ENCODE results near the gene TBC1D13.
"Not testable (repeated sequence)": the region's sequence is repeated elsewhere in the genome, so short reads cannot be mapped to it uniquely, and the experiment has no call there.

Gene TBC1D13, protein sequence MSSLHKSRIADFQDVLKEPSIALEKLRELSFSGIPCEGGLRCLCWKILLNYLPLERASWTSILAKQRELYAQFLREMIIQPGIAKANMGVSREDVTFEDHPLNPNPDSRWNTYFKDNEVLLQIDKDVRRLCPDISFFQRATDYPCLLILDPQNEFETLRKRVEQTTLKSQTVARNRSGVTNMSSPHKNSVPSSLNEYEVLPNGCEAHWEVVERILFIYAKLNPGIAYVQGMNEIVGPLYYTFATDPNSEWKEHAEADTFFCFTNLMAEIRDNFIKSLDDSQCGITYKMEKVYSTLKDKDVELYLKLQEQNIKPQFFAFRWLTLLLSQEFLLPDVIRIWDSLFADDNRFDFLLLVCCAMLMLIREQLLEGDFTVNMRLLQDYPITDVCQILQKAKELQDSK

DNA sequence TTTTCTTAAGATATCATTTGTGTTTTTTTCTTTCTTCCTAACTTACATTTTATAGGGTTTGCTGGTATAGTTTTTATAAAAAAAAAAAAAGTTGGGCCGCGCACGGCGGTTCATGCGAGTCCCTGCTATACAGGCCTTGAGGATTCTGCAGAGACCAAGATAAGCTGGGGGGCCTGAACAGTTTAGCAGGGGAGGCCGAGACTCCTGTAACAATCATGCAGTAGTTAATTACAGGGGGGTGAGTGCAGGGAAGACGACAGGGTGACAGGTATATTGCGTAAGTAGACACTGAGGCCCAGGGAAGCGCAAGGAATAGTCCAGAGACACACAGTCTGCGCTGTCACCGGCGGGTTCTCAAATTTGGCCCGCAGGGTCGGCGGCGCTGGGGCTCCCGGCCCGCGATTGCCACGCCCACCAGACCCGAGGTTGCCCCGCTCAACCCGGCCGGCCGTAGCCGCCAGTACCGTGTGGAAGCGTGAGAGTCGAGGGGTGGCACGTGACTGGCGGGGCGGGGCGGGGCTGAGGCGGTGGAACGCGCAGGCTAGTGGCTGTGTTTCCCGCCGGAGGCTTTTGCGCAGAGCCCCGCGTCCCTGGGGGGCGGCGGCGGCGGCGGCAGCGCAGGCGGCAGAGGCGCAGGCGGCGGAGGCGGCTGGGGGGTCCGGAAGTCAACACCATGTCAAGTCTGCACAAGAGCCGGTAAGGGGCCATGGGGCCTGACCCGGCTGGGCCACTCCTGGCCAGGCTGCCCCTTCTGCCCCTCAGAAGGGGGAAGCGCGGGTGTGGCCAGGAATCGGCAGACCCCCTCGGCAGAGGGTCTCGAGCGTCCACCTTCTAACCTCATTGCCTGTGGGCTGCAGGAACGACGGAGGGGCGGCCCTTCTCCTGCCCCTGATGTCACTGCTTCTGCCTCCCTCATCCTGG is at the start of gene TBC1D13:
TSS of gene TBC1D13 (plus strand) at position 573 of the 921 bp plus-strand sequence. CDS start at position 674, 101 bp downstream.
- peak; percentile 67 for DNase-seq

DNA sequence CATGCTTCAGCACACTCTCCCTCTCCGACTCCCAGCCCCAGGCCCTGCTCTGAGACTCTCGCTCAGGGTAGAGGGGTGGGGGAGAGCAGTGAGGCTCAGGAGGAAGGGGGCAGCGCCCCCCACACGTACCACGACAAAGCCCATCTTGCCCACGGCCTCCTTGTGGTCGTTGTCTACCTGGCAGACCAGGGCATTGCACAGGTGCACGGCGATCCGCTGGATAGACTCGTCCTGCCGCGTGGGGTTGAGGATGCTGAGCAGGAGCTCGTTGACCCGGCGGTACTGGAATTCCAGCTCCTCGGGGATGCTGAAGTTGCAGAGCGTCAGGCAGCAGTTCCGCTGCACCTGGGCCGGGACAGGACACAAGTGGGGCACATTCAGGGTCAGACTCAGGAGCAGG is 44.7 kb upstream of the TBC1D13 start:
- DNase-seq, result no peak

DNA sequence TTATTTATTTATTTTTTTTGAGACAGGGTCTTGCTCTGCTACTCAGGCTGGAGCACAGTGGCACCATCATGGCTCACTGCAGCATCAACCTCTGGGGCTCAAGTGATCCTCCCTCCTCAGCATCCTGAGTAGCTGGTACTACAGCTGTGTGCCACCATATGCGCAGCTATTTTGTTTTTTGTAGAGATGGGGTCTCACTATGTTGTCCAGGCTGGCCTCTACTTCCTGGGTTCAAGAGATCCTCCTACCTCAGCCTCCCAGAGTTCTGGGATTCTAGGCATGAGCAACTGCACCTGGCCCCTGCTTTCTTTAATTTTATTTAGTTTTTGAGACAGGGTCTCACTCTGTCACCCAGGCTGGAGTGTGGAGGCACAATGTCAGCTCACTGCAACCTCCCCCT is 43.6 kb upstream of the TBC1D13 start:
- DNase-seq, result no peak

DNA sequence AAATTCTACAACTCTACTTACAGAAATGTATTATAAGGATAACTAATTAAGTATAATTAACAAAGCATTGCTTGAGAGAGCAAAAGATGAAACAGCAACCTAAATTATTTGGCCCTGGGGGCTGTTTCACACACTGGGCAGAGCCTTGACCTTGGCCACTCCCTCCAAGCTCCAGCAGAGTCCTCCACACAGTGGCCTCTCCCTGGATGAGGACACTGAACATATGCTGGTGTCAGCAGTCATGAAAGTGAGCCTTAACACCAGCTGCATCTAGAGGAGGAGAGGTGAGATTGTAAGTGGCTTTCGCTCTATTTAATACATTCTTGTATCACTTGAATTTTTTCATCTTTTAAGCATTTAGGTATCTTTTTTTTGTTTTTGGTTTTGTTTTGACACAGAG is 39.8 kb upstream of the TBC1D13 start:
- no peak for DNase-seq

DNA sequence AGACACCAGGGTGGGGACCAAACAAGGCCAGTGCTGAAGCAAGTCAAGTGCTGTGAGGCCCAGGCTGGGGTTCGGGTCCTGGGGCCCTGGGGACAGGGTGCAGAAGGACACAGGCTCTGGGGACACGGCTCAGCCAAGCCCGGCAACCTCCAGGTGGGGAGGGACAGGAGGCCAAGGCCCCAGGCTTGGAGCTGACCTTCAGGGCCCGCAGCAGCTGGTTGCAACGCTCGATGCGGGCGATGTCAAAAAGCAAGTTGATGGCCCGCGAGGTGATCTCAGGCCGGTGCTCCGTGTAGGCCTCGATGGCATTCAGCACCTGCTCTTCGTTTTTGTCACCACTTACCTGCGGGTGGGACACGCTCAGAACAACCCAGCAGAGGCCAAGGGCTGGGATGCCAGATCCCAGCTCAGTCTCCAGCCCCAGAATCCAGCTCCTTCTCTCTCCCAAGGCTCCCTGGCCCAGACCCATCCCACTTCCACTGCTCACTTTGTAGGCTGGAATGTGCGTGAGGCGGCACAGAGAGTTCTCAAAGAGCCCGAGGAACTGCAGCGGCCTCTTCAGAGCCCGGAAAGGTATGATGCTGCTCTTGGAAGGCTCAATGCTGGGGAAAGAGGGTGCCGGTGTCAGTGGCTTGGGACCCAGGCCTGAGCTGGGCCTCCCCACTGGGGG is 36.0 kb upstream of the TBC1D13 start:
- DNase-seq, result no peak

DNA sequence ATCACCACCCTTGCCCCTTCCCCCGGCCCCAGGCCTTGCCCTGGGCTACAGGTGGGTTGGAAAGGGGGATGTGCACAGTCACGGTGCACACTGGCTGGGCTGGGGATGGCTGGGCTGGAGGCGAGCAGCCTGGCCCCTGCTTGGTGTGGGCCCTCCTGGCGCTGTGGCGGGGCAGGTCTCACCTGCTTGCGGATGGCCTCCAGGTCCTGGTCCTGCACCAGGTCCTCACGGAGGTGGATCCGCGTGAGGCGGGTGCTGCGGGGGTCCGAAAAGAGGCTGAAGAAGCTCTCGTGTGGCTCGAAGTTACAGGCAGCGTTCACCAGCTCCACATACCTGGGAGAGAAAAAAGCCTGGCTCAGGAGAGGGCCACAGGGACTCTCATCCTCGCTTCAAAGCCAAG is 33.4 kb upstream of the TBC1D13 start:
- no peak for DNase-seq

DNA sequence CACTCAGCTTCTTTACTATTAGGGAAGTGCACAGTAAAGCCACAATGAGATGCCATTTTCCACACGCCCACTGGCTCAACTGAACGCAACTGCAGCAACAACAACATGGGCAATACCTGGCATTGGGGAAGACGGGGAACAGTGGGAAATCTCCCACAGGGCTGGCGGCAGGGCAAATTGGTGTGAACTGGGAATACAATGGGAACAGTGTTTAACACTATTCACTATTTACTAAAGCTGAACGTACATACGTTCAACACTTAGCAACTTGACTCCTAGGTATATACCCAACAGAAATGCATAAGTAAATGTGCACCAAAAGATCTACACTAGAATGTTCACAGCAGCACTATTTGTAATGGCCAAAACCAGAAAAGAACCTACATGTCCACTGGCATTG is 29.5 kb upstream of the TBC1D13 start:
- no peak for DNase-seq

DNA sequence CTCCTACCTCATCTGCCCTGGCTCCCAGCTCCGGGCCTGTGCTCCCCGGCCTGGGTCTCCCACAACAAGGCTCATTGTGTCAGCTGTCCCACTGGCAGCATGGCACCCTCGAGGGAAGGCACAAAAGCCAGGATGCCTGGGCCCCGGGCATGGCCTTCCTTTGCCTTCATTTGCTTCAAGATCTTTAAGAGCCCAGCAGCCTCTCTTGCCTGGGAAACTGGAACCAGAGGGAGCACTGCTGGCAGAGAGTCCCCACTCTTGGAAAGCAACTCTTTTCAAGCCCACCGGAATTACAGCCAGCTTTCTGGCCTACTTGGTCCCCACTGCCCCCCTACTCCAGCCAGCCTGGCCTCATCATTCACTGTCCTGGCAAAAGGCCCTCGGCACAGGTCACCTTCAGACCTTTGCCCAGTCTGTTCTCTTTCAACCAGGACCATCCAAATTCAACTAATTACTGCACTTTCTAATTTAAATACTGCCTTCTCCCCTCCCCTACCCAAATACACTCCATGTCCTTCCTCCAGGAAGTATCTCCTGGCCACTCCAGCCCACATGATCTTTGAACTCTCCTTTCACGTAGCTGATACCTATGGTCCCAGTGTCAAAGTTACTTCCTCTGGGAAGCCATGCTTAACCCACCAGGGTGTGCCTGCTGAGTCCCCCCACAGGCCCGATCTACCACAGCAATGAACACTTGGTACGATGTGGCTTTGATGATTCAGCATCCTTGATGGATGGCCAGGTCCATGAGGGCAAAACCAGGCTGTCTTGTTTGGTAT is 24.2 kb upstream of the TBC1D13 start:
- DNase-seq, result no peak

DNA sequence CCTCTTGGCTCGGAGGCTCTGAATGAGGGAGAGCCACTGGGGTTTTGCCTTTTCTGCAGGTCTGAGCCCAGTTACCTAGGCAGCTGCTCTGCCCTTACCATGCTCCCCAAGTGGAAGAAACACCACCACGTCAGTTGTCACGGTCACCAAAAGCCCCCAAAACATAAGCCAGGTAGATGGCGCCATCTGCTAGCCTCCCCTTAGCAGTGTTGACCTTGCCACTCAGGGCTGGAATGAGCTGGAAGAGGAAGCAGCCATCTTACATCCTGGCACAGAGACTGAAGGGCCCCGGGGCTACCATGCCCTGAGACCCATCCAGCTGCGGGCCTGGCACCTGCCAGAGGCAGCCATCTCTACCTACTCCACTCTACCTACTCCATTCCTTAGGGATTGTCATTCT is 22.7 kb upstream of the TBC1D13 start:
- no peak for DNase-seq

DNA sequence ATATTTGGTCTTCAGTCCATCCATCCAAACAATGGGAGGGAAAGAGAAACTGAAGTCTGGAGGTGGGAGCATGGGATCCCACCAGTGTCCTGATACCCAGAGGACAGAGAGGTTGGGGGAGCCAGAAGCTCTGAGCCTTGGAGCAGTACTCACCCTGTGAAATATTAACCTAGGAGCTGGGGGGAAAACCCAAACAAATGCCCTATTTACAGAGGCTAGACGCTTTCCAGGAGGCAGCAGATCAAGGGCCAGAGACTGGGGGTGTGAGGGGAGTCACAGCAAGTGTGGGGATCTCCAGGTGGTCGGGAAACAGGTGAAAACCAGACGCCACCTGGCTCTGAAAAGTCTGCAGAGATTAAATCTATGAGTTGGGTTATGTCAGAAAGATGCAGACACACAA is 21.6 kb upstream of the TBC1D13 start:
- no peak for DNase-seq

DNA sequence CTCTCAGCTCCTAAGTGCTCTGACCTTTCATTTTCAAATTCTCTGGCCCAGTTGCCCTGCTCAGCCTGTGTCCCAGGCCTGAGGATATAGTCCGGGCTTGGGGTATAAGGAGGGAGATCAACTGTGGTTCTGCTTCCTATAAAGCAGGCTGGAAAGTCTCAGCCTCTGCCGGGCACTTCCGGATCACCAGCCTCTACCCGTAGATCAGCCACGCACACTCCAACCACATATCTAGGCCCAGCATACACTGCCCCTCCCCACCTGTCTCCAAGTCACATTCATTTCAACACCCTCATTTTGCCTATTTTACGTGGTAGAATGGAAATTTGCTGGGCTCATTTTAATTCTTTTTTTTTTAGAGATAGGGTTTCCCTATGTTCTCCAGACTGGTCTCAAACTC is 18.4 kb upstream of the TBC1D13 start:
- no peak for DNase-seq

DNA sequence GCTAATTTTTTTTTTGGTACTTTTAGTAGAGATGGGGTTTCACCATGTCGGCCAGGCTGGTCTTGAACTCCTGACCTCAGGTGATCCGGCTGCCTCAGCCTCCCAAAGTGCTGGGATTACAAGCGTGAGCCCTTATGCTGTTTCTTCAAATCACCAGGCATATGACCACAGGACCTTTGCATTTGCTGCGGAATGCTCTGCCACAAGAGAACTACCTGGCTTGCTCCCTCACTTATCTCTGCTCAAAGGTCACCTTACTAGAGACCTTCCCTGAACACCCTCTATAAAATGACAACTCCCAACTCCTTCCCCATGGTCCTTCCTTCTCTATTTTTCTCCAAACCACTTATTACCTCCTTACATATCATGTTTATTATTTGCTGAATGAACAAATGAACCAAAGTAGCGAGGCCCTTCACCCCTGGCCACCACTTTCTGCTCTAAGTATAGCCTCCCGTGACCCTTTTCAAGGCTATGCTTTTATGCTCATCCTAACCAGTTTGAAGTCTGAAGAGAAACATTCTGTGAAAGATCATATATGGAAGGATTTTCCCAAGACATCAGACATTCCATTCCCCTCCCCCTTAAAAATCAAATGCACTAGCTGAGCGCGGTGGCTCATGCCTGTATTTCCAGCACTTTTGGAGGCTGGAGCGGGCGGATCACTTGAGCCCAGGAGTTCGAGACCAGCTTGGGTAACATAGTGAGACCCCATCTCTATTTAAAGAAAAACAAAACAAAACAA is 16.6 kb upstream of the TBC1D13 start:
- no peak for DNase-seq

DNA sequence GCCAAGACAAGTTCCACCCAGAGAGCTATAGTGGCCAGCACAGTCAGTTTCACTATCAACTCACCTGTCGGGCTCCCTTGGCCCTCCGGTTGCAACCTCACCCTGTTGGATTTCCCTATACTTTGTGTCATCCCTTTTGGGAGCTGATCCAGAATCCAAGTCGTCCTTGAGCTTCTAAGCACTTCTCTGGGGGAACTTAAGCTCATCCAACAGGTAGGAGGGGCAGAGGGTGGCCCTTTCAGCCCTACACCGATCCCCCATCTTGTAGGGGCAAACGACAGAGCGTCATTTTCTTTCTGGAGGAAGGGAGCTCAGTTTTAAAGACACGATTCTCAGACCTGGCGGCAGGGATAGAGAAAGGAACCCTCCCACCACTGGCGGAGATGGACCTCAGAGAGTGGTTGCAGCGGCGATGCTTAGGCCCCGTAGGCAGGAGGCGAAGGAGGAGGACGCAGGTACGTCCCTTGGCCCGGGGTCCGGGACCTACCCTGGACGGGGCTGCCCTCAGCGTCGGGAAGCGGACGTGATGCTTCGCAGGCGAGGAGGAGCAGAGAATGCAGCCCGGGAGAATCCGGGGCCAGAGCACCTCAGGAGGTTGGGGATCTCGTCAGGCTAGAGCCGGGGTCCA is 15.8 kb upstream of the TBC1D13 start:
- no peak for DNase-seq

DNA sequence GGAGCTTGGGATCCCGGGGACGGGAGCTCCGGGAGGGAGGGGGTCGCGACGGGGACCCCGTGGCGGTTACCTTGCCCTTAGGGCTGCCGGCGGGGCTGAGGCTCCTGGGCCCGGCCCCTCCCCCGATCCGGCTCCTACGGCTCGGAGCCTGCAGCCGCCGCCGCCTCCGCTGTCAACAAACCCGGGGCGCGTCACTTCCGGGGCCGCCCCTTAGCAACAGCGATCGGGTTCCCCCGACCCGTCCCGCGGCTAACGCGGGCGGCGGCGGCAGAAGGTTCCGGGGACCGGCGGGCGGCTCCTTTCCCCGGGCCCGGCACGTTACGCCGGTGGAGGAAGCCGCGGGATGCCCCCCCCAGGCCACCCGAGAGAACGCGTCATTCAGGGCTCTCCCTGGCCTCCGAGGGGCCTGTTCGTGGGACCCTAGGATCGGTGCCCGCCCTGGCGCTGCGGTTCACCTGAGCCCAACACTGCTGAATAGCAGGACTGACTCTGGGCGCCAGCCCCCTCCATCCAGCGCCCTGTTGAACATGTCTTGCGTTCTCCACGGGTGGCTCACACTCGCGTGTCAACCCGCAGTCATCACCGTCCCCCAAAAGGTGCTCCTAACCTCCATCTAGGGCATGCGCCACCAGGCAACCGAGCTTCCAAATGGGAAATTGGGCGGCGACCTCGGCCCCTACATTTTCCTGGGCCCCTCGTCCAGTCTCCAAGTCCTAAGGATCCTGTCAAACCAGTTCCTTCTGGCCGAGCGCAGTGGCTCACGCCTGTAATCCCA is 15.1 kb upstream of the TBC1D13 start, which contains the start of gene ZER1:
TSS of gene ZER1 (minus strand) at position 183 of the 775 bp plus-strand sequence. CDS start 16,362 bp downstream, outside the sequence.
- DNase-seq, result peak; percentile 86

DNA sequence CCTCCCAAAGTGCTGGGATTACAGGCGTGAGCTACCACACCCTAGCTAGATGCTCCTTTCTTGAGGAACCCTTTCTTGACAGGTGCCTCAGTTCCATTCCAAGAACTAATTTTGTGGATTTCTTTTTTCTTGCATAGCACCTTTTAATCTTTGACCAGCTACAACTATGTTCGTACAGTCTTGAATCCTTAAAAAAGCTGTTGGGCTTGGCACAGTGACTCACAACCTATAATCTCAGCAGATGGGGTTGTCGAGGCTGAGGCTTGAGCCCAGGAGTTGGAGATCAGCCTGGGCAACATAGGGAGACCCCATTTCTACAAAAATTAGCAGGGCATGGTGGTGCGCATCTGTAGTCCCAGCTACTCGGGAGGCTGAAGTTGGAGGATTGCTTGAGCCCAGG is 14.0 kb upstream of the TBC1D13 start:
- no peak for DNase-seq

DNA sequence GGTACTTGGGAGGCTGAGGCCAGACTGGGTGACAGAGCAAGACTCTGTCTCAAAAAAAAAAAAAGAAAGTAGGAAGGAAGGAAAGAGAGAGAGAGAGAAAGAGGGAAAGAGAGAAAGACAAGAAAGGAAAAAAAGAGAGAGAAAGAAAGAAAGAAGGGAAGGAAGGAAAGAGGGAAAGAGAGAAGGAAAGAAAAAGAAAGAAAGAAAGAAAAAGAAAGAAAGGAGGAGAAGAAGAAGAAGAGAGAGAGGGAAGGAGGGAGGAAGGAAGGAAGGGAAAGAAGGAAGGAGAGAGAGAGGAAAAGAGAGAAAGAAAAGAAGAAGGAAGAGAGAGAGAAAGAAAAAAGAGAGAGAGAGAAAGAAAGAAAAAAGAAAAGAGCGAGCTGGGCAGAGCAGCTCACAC is 12.2 kb upstream of the TBC1D13 start:
- no peak for DNase-seq

DNA sequence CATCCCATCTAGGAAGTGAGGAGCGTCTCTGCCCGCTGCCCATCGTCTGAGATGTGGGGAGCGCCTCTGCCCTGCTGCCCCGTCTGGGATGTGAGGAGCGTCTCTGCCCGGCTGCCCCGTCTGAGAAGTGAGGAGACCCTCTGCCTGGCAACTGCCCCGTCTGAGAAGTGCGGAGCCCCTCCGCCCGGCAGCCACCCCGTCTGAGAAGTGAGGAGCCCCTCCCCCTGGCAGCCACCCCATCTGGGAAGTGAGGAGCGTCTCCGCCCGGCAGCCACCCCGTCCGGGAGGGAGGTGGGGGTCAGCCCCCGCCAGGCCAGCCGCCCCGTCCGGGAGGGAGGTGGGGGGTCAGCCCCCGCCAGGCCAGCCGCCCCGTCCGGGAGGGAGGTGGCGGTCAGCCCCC is 7.0 kb upstream of the TBC1D13 start:
- not testable (repeated sequence) for DNase-seq

DNA sequence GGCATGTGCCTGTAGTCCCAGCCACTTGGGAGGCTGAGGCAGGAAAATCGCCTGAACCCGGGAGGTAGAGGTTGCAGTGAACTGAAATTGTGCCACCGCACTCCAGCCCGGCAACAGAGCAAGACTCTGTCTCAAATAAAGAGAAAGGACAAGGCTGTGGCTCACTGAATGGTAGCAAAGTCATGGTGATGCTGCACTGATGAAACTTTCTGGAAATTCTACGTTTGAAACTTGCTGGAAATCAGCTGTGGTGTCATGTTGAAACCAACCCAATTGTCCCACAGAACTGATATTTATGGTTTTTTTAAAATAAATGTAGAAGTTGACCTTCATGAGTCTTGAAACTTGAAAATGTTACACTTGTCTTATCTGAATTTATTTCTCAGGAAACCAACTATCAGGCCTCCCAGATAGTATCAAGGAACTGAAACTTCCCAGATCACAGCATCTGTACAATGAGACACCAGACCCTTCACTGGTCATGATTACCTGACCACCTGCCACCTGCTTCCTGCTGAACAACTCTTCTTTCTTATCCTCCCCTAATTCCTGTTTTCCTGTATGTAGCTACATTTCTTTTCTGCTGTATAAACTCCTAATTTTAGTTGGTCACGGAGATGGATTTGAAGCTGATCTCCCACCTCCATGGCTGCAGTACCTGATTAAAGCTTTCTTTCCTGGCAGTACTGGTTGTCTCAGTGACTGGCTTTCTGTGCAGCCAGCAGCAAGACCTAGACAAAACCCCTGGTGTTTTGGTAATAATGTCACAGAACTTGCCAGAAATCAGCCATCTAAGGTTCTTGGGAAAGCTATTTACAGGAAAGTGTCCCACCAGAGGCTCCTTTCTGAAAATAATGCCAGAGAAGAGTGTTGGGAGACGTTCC is 5.6 kb upstream of the TBC1D13 start:
- no peak for DNase-seq

DNA sequence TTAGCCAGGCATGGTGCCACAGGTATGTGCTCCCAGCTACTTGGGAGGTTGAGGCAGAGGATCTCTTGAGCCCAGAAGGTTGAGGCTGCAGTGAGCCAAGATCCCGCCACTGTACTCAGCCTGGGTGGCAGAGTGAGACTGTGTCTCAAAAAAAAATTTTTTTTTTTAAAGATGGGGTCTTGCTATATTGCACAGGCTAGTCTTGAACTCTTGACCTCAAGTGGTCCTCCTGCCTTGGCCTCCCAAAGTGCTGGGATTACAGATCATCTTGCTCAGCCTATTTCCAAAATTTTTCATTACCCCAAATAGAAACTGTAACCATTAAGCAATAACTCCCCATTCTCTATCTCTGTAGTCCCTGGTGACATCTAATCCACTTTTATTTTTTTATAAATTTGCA is 4.4 kb upstream of the TBC1D13 start:
- DNase-seq, result no peak
